GM19023 (cell line): ENCODE data around the gene PTPRM.
"Not testable (repeated sequence)": the region's sequence is repeated elsewhere in the genome, so short reads cannot be mapped to it uniquely, and the experiment has no call there.

Experiments
- ATAC-seq: cut with Tn5 transposase; IDR thresholded peaks from one replicate; pipeline ENCODE4 v1.9.1; 2021; ENCODE audit warnings: mild to moderate bottlenecking, moderate library complexity; ENCODE audit not compliant: unreplicated experiment

The PTPRM gene

GRCh38 chr18:7923105-7923504 is 356.0 kb downstream of the PTPRM start:
- no peak for ATAC-seq

- no peak for ATAC-seq
Observed at GRCh38 chr18:7924616-7925015, 357.5 kb downstream of the PTPRM start.

GRCh38 chr18:7926526-7926925 is 359.4 kb downstream of the PTPRM start:
- no peak for ATAC-seq

- no peak for ATAC-seq
Observed at GRCh38 chr18:7927119-7927518, 360.0 kb downstream of the PTPRM start.

GRCh38 chr18:7931763-7932162 is 364.6 kb downstream of the PTPRM start:
- ATAC-seq, result no peak

GRCh38 chr18:7937268-7937667 is 370.2 kb downstream of the PTPRM start:
- ATAC-seq, result no peak

- no peak for ATAC-seq
Observed at GRCh38 chr18:7939521-7939920, 372.4 kb downstream of the PTPRM start.

- no peak for ATAC-seq
Observed at GRCh38 chr18:7940379-7940778, 373.3 kb downstream of the PTPRM start.

- ATAC-seq, result no peak
Observed at GRCh38 chr18:7940971-7941370, 373.9 kb downstream of the PTPRM start.

GRCh38 chr18:7941533-7941932 is 374.4 kb downstream of the PTPRM start:
- ATAC-seq, result no peak

- no peak for ATAC-seq
Observed at GRCh38 chr18:7945882-7946281, 378.8 kb downstream of the PTPRM start.

- no peak for ATAC-seq
Observed at GRCh38 chr18:7946734-7947377, 379.7 kb downstream of the PTPRM start.

- ATAC-seq, result no peak
Observed at GRCh38 chr18:7950380-7951136, 383.4 kb downstream of the PTPRM start.

- ATAC-seq, result peak; percentile 93
Observed at GRCh38 chr18:7953095-7953958, 386.2 kb downstream of the PTPRM start.

- ATAC-seq, result no peak
Observed at GRCh38 chr18:7954238-7954637, 387.1 kb downstream of the PTPRM start.

GRCh38 chr18:7955175-7955574 is 388.1 kb downstream of the PTPRM start:
- ATAC-seq, result no peak

- ATAC-seq, result no peak
Observed at GRCh38 chr18:7957297-7957696, 390.2 kb downstream of the PTPRM start.

- ATAC-seq, result no peak
Observed at GRCh38 chr18:7958081-7958896, 391.2 kb downstream of the PTPRM start.

- no peak for ATAC-seq
Observed at GRCh38 chr18:7958897-7959146, 391.7 kb downstream of the PTPRM start.

GRCh38 chr18:7966682-7967081 is 399.6 kb downstream of the PTPRM start:
- not testable (repeated sequence) for ATAC-seq
